Nephron progenitor cell (in vitro differentiated cells): Measurements from ENCODE around the gene OR51I2.

ENCODE experiments used
- DNase-seq: peaks from one replicate; pipeline ENCODE4 v3.0.0; 2021
- H3K27ac Mint-ChIP-seq: 2 replicates; pipeline ENCODE4 v1.8.0; 2021; ENCODE audit warnings: mild to moderate bottlenecking, moderate library complexity, mixed read lengths
- H3K27me3 Mint-ChIP-seq: 2 replicates; pipeline ENCODE4 v1.8.0; 2021; ENCODE audit warnings: mild to moderate bottlenecking, low read depth, mixed read lengths; ENCODE audit not compliant: poor library complexity
- H3K36me3 Mint-ChIP-seq: 2 replicates; pipeline ENCODE4 v1.8.0; 2021; ENCODE audit warnings: low read depth, mixed read lengths
- H3K4me1 Mint-ChIP-seq: 2 replicates; pipeline ENCODE4 v1.8.0; 2021; ENCODE audit warnings: mixed read lengths
- H3K4me3 Mint-ChIP-seq: 2 replicates; pipeline ENCODE4 v1.8.0; 2021; ENCODE audit warnings: mild to moderate bottlenecking, moderate library complexity, mixed read lengths
- H3K9me3 Mint-ChIP-seq: 2 replicates; pipeline ENCODE4 v1.8.0; 2021; ENCODE audit warnings: mild to moderate bottlenecking, moderate library complexity, mixed read lengths
- TF ChIP-seq, protein P1 (sequence below): fragments of 200-600 bp; sonication (generic); IDR thresholded peaks from 2 replicates; pipeline ENCODE4 v1.5.0; 2021; ENCODE audit warnings: antibody characterized with exemption

OR51I2 gene

GRCh38 chr11:5476186-5476819 is 27.2 kb downstream of the OR51I2 start:
- H3K4me3 Mint-ChIP-seq, result no peak overlapping the region
- peaks cover 3% of the 10 kb centered on the region for H3K27me3 Mint-ChIP-seq
- TF ChIP-seq, protein P1, sequence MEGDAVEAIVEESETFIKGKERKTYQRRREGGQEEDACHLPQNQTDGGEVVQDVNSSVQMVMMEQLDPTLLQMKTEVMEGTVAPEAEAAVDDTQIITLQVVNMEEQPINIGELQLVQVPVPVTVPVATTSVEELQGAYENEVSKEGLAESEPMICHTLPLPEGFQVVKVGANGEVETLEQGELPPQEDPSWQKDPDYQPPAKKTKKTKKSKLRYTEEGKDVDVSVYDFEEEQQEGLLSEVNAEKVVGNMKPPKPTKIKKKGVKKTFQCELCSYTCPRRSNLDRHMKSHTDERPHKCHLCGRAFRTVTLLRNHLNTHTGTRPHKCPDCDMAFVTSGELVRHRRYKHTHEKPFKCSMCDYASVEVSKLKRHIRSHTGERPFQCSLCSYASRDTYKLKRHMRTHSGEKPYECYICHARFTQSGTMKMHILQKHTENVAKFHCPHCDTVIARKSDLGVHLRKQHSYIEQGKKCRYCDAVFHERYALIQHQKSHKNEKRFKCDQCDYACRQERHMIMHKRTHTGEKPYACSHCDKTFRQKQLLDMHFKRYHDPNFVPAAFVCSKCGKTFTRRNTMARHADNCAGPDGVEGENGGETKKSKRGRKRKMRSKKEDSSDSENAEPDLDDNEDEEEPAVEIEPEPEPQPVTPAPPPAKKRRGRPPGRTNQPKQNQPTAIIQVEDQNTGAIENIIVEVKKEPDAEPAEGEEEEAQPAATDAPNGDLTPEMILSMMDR, result peak; percentile 77
- no peaks in the 10 kb centered on the region for H3K4me1 Mint-ChIP-seq
- H3K27ac Mint-ChIP-seq, result no peak overlapping the region
- H3K9me3 Mint-ChIP-seq, result peaks cover 7% of the 10 kb centered on the region
- H3K36me3 Mint-ChIP-seq, result no peaks in the 10 kb centered on the region
- peak; percentile 49 for DNase-seq

GRCh38 chr11:5486003-5486402 is 36.9 kb downstream of the OR51I2 start:
- no peak for DNase-seq
- H3K36me3 Mint-ChIP-seq, result no peaks in the 10 kb centered on the region
- peaks cover 5% of the 10 kb centered on the region for H3K9me3 Mint-ChIP-seq
- no peak overlapping the region for H3K27ac Mint-ChIP-seq
- H3K4me1 Mint-ChIP-seq, result no peaks in the 10 kb centered on the region
- TF ChIP-seq, protein P1, result no peak
- H3K4me3 Mint-ChIP-seq, result no peak overlapping the region
- no peaks in the 10 kb centered on the region for H3K27me3 Mint-ChIP-seq

DNA sequence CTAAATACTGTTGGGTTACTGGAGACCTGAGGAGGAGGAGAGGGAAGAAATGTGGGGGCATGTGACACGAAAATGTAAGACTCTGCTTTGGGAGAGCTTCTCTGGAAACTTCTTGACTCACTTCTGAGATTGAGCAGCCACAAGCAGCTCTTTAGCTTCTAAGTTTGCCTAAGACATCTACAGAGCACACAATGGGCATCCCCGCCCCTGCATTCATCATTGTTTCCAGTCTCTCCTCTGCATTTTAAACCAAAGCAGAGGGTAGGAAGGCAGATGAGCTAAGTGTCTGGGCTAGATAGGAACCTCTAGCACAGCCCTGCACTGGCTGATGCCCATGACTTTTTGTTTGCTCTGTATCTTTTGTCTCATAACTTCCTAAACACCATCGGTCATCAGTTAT is 37.3 kb downstream of the OR51I2 start:
- H3K27ac Mint-ChIP-seq, result no peak overlapping the region
- H3K4me1 Mint-ChIP-seq, result no peaks in the 10 kb centered on the region
- TF ChIP-seq, protein P1, result no peak
- H3K4me3 Mint-ChIP-seq, result no peak overlapping the region
- DNase-seq, result no peak
- H3K36me3 Mint-ChIP-seq, result no peaks in the 10 kb centered on the region
- H3K27me3 Mint-ChIP-seq, result no peaks in the 10 kb centered on the region
- peaks cover 5% of the 10 kb centered on the region for H3K9me3 Mint-ChIP-seq

DNA sequence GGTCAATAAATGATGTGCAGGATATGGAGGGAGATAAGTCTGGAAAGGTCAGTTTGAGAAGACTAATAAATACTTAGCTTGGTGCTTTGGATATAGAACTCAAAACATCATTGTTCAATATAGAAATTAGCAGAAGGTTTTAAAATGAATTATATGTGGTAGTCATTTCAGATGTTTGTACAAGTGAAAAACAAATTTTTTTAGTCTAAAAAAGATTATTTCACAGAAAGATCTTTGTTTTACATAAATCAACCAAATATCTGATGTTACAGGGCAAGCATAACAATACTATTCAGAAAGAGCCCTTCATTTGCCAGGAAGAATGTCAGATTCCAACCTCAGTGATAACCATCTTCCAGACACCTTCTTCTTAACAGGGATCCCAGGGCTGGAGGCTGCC is 39.3 kb downstream of the OR51I2 start, which contains the start of gene OR52D1:
Gene OR52D1, plus strand, starts transcription at position 301 of the 400 bp plus-strand sequence. Its CDS starts 22 bp downstream, at position 323.
- DNase-seq, result no peak
- H3K27ac Mint-ChIP-seq, result no peak within 1 kb of the TSS
- H3K9me3 Mint-ChIP-seq, result peaks cover 5% of the 10 kb centered on the region
- no peaks in the 10 kb centered on the region for H3K4me1 Mint-ChIP-seq
- no peak within 1 kb of the TSS for H3K4me3 Mint-ChIP-seq
- H3K27me3 Mint-ChIP-seq, result no peaks in the 10 kb centered on the region
- no peaks in the 10 kb centered on the region for H3K36me3 Mint-ChIP-seq
- TF ChIP-seq, protein P1, result no peak

GRCh38 chr11:5488798-5489399 is 39.8 kb downstream of the OR51I2 start:
- no peaks in the 10 kb centered on the region for H3K27me3 Mint-ChIP-seq
- TF ChIP-seq, protein P1, result no peak
- H3K36me3 Mint-ChIP-seq, result no peaks in the 10 kb centered on the region
- no peak overlapping the region for H3K27ac Mint-ChIP-seq
- no peaks in the 10 kb centered on the region for H3K4me1 Mint-ChIP-seq
- H3K9me3 Mint-ChIP-seq, result peaks cover under 1% of the 10 kb centered on the region
- no peak overlapping the region for H3K4me3 Mint-ChIP-seq
- no peak for DNase-seq
